H9 (cell line): ENCODE results near the gene FBXO22. TPM values are rescaled to one million over a fixed set of nuclear protein-coding genes. Genes with fewer than 3 reads are reported as not detected.

Source experiments
- DNase-seq: peaks from one replicate; pipeline ENCODE4 v3.0.0-alpha.2; 2017
- H2AFZ ChIP-seq: one replicate; pipeline ENCODE4 v1.6.1; 2013; ENCODE audit warnings: mild to moderate bottlenecking, low read length, control low read depth, moderate library complexity
- H2AK5ac ChIP-seq: 2 replicates; pipeline ENCODE4 v1.6.1; 2013; ENCODE audit warnings: low read length, control low read depth, mixed read lengths; ENCODE audit not compliant: insufficient read length
- H2BK120ac ChIP-seq: one replicate; pipeline ENCODE4 v1.6.1; 2013; ENCODE audit warnings: low read depth, mild to moderate bottlenecking, low read length, control low read depth, inconsistent platforms; ENCODE audit not compliant: poor library complexity, severe bottlenecking
- H2BK12ac ChIP-seq: 2 replicates; pipeline ENCODE4 v1.6.1; 2013; ENCODE audit warnings: low read length, control low read depth, mixed read lengths, low read depth; ENCODE audit not compliant: insufficient read length
- H2BK15ac ChIP-seq: 2 replicates; pipeline ENCODE4 v1.6.1; 2013; ENCODE audit warnings: low read depth, low read length, control low read depth
- H2BK20ac ChIP-seq: one replicate; pipeline ENCODE4 v1.6.1; 2013; ENCODE audit warnings: low read depth, mild to moderate bottlenecking, low read length, control low read depth, inconsistent platforms; ENCODE audit not compliant: poor library complexity, severe bottlenecking
- H2BK5ac ChIP-seq: 2 replicates; pipeline ENCODE4 v1.6.1; 2013; ENCODE audit warnings: low read length, control low read depth, mixed read lengths; ENCODE audit not compliant: insufficient read length
- H3K14ac ChIP-seq: 2 replicates; pipeline ENCODE4 v1.6.1; 2013; ENCODE audit warnings: low read length, control low read depth; ENCODE audit not compliant: insufficient read depth
- H3K18ac ChIP-seq: 2 replicates; pipeline ENCODE4 v1.6.1; 2013; ENCODE audit warnings: low read depth, mild to moderate bottlenecking, mixed read lengths, low read length, control low read depth; ENCODE audit not compliant: insufficient read length
- H3K23ac ChIP-seq: 2 replicates; pipeline ENCODE4 v1.6.1; 2013; ENCODE audit warnings: low read length, control low read depth, mixed read lengths, low read depth; ENCODE audit not compliant: insufficient read length
- H3K23me2 ChIP-seq: 2 replicates; pipeline ENCODE4 v1.6.1; 2013; ENCODE audit warnings: low read depth, mild to moderate bottlenecking, mixed read lengths, low read length, control low read depth; ENCODE audit not compliant: insufficient read length, poor library complexity, severe bottlenecking
- H3K27ac ChIP-seq: 2 replicates; pipeline ENCODE4 v1.5.1; 2013; ENCODE audit warnings: low read length, control low read depth, mixed read lengths, low read depth; ENCODE audit not compliant: insufficient read length
- H3K27me3 ChIP-seq: 2 replicates; pipeline ENCODE4 v1.6.1; 2013; ENCODE audit warnings: low read length, control low read depth, inconsistent platforms; ENCODE audit not compliant: insufficient read depth
- H3K4ac ChIP-seq: 2 replicates; pipeline ENCODE4 v1.6.1; 2013; ENCODE audit warnings: low read depth, mild to moderate bottlenecking, control low read depth, inconsistent platforms, low read length, moderate library complexity
- H3K4me1 ChIP-seq: 2 replicates; pipeline ENCODE4 v1.6.1; 2013; ENCODE audit warnings: low read length, control low read depth, inconsistent platforms; ENCODE audit not compliant: insufficient read depth
- H3K4me2 ChIP-seq: 2 replicates; pipeline ENCODE4 v1.6.1; 2013; ENCODE audit warnings: low read length, control low read depth, mixed read lengths; ENCODE audit not compliant: insufficient read length, insufficient read depth
- H3K56ac ChIP-seq: 2 replicates; pipeline ENCODE4 v1.6.1; 2013; ENCODE audit warnings: low read depth, mild to moderate bottlenecking, mixed read lengths, low read length, control low read depth; ENCODE audit not compliant: insufficient read length
- H3K79me1 ChIP-seq: 2 replicates; pipeline ENCODE4 v1.6.1; 2013; ENCODE audit warnings: low read depth, mild to moderate bottlenecking, moderate library complexity, low read length, control low read depth, inconsistent platforms; ENCODE audit not compliant: insufficient read depth, poor library complexity, severe bottlenecking
- H3K79me2 ChIP-seq: 2 replicates; pipeline ENCODE4 v1.6.1; 2013; ENCODE audit warnings: low read length, control low read depth, inconsistent platforms; ENCODE audit not compliant: insufficient read depth
- H3K9ac ChIP-seq: 2 replicates; pipeline ENCODE4 v1.6.1; 2013; ENCODE audit warnings: low read length, control low read depth, mixed read lengths; ENCODE audit not compliant: insufficient read length; ENCODE audit errors: extremely low read depth
- H3K9me3 ChIP-seq: one replicate; pipeline ENCODE4 v1.6.1; 2013; ENCODE audit warnings: low read depth, low read length, inconsistent platforms; ENCODE audit not compliant: control insufficient read depth
- H3T11ph ChIP-seq: one replicate; pipeline ENCODE4 v1.6.1; 2013; ENCODE audit warnings: mild to moderate bottlenecking, low read length, control low read depth, inconsistent platforms
- H4K20me1 ChIP-seq: one replicate; pipeline ENCODE4 v1.6.1; 2013; ENCODE audit not compliant: control insufficient read depth, insufficient read length, insufficient read depth
- H4K5ac ChIP-seq: 2 replicates; pipeline ENCODE4 v1.6.1; 2013; ENCODE audit warnings: low read depth, mild to moderate bottlenecking, mixed read lengths, low read length, control low read depth; ENCODE audit not compliant: insufficient read length
- H4K8ac ChIP-seq: replicated peaks from 2 replicates; pipeline ENCODE4 v1.6.1; 2013; ENCODE audit warnings: low read length, control low read depth, mixed read lengths, low read depth; ENCODE audit not compliant: insufficient read length
- H4K91ac ChIP-seq: 2 replicates; pipeline ENCODE4 v1.6.1; 2013; ENCODE audit warnings: low read depth, mild to moderate bottlenecking, moderate library complexity, mixed read lengths, low read length, control low read depth; ENCODE audit not compliant: insufficient read length
- H3K27ac Mint-ChIP-seq, 3 experiments: 2 replicates in 2 of 3; 3 replicates in 1 of 3; pipeline ENCODE4 v1.8.0; 2020 to 2021; ENCODE audit warnings: mixed read lengths in 3 of 3, mild to moderate bottlenecking in 1 of 3, moderate library complexity in 1 of 3
- H3K27me3 Mint-ChIP-seq: 2 replicates; pipeline ENCODE4 v1.8.0; 2021; ENCODE audit warnings: low read depth, mild to moderate bottlenecking, moderate library complexity, mixed read lengths
- H3K36me3 Mint-ChIP-seq, 3 experiments: 2 replicates in 2 of 3; 3 replicates in 1 of 3; pipeline ENCODE4 v1.8.0; 2020 to 2021; ENCODE audit warnings: low read depth in 3 of 3, mixed read lengths in 3 of 3; ENCODE audit not compliant: insufficient read depth in 1 of 3
- H3K4me1 Mint-ChIP-seq, 2 experiments: 2 replicates each; pipeline ENCODE4 v1.8.0; 2020; ENCODE audit warnings: mixed read lengths in 2 of 2
- H3K4me3 Mint-ChIP-seq, 2 experiments: 2 replicates in 1 of 2; 3 replicates in 1 of 2; pipeline ENCODE4 v1.8.0; 2020 to 2021; ENCODE audit warnings: mild to moderate bottlenecking in 2 of 2, mixed read lengths in 2 of 2, moderate library complexity in 1 of 2
- H3K9me3 Mint-ChIP-seq, 2 experiments: 2 replicates in 1 of 2; 3 replicates in 1 of 2; pipeline ENCODE4 v1.8.0; 2020; ENCODE audit warnings: mild to moderate bottlenecking in 2 of 2, mixed read lengths in 2 of 2, moderate library complexity in 1 of 2
- CTCF ChIP-seq: fragments of 200-600 bp; sonication (generic); conservative IDR thresholded peaks from 3 replicates; pipeline ENCODE4 v1.8.0; 2021; ENCODE audit warnings: antibody characterized with exemption, mild to moderate bottlenecking
- WGBS: extraction: QIAGEN DNeasy Blood & Tissue Kit; methylation state at CpG from one replicate; pipeline ENCODE4 v1.1.7; 2013; ENCODE audit warnings: missing lambda C conversion rate, low lambda C conversion rate, mixed read lengths; ENCODE audit not compliant: insufficient read length; ENCODE audit errors: extremely low coverage; 5-methylcytosine and 5-hydroxymethylcytosine counted together
- total RNA-seq: library from RNA; stranded (reverse); gene quantifications from 2 replicates; pipeline ENCODE4 v1.2.1, GENCODE V29; 2021

Gene FBXO22
- total RNA-seq, 1 experiment from 2014 or later = 59.9 TPM

- Mint-ChIP-seq H3K27ac (no peak overlapping the region), H3K9me3 (no peaks in the 10 kb centered on the region), H3K27me3 (no peaks in the 10 kb centered on the region), H3K4me1 (peaks cover 4 to 5% of the 10 kb centered on the region in 2 experiments), H3K36me3 (no peaks in the 10 kb centered on the region), H3K4me3 (no peak overlapping the region)
- Histone ChIP-seq H3K4ac (no peak overlapping the region), H3K14ac (no peak overlapping the region), H2AK5ac (no peak overlapping the region), H3K18ac (no peak overlapping the region), H3K27me3 (no peaks in the 10 kb centered on the region), H3K27ac (no peak overlapping the region), H2BK20ac (no peak overlapping the region), H3K4me1 (no peaks in the 10 kb centered on the region), H2AFZ (no peak overlapping the region), H3K4me2 (no peak overlapping the region), H2BK5ac (no peak overlapping the region), H4K8ac (no peak overlapping the region), H3T11ph (no peak overlapping the region), H3K56ac (no peak overlapping the region), H2BK15ac (no peak overlapping the region), H3K9ac (no peak overlapping the region), H3K79me1 (no peaks in the 10 kb centered on the region), H3K9me3 (no peaks in the 10 kb centered on the region), H3K23me2 (no peaks in the 10 kb centered on the region), H3K23ac (no peak overlapping the region), H4K20me1 (no peaks in the 10 kb centered on the region), H2BK12ac (no peak overlapping the region), H2BK120ac (no peak overlapping the region), H4K5ac (no peak overlapping the region), H4K91ac (no peak overlapping the region), H3K79me2 (no peaks in the 10 kb centered on the region)
- WGBS = no CpG with 5 or more reads among the region's 1 CpG
- TF ChIP-seq CTCF = no peak
- DNase-seq = no peak
Measured at GRCh38 chr15:75961331-75961730, 57.7 kb downstream of the FBXO22 start.
